RWPE1 (cell line): Measurements from ENCODE around the gene C10orf88.

Source experiments
- CTCF ChIA-PET: fragments of 350-600 bp; sonication (Branson Sonifier 250); formaldehyde crosslinking; extraction: SDS; loops from one replicate; lab custom pipeline; 2021; lab: Yijun Ruan, JAX
- POLR2A ChIA-PET: fragments of 400-600 bp; formaldehyde crosslinking; extraction: SDS; loops from one replicate; lab custom pipeline; 2020; ENCODE audit warnings: antibody characterized with exemption; ENCODE audit not compliant: low non-redundant PET; lab: Yijun Ruan, JAX
- DNase-seq: peaks from one replicate; pipeline ENCODE4 v3.0.0; 2012; ENCODE audit warnings: low spot score
- H3K27ac ChIP-seq: fragments of 450-650 bp; 2 replicates; pipeline ENCODE4 v1.5.1; 2017
- TF ChIP-seq, protein P1 (sequence below): fragments of 450-650 bp; conservative IDR thresholded peaks from 2 replicates; pipeline ENCODE4 v1.5.1; 2017; ENCODE audit warnings: low read depth, mild to moderate bottlenecking

C10orf88 gene

DNA sequence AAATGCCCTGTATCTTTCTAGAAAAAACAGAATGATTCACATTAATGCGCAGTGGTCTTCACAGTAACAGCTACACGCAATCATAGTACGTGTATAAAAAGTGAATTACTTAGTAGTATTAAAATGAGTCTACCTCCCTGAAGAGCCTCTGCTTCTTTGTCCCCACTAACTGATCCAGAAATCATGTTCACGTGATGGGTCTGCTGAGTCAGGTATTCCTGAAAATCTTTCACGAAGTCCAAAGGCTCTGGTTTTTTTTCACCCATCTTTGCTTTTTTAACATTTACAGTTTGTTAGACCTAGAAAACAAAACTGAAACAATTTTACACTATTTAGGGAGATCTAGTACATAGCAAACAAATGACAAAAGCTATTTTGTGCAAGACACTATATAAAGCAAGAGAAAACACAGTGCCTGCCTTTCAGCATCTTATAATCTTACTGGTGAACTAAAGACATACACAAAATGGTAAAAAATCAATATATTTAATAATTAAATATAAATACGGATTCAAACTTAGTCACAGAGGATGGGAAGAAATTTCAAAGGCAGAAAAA is 44.4 kb upstream of the C10orf88 start:
- TF ChIP-seq, protein P1, sequence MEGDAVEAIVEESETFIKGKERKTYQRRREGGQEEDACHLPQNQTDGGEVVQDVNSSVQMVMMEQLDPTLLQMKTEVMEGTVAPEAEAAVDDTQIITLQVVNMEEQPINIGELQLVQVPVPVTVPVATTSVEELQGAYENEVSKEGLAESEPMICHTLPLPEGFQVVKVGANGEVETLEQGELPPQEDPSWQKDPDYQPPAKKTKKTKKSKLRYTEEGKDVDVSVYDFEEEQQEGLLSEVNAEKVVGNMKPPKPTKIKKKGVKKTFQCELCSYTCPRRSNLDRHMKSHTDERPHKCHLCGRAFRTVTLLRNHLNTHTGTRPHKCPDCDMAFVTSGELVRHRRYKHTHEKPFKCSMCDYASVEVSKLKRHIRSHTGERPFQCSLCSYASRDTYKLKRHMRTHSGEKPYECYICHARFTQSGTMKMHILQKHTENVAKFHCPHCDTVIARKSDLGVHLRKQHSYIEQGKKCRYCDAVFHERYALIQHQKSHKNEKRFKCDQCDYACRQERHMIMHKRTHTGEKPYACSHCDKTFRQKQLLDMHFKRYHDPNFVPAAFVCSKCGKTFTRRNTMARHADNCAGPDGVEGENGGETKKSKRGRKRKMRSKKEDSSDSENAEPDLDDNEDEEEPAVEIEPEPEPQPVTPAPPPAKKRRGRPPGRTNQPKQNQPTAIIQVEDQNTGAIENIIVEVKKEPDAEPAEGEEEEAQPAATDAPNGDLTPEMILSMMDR: no peak
- ChIA-PET POLR2A (no interaction called here), CTCF (interaction anchor here (0.7 kb wide), 1 partner anchor 580 kb away, joined by 3 read pairs; no protein-coding TSS in a partner anchor)
- H3K27ac ChIP-seq: no peak overlapping the region
- no peak for DNase-seq

DNA sequence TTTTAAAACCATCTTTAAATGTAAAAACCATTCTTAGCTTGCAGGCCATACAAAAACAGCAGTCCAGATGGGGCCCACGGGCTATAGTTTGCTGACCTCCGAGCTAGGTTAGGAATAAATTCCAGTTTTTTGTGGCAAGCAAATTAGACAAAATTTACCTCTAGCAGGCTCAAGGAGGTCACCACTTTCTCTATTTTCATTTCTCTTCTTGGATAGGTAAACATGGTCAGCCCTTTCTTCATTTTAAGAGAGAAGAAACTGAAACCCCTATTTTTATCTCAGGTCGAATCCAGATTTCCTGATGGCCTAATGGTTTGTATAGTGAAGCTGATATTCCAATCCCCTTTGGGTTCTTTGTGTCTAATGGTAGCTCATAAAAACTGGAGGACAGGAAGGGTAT is 43.8 kb upstream of the C10orf88 start:
- ChIA-PET POLR2A (no interaction called here), CTCF (interaction anchor here (0.6 kb wide), 1 partner anchor 8 kb away, joined by 3 read pairs; no protein-coding TSS in a partner anchor)
- TF ChIP-seq, protein P1: no peak
- no peak overlapping the region for H3K27ac ChIP-seq
- DNase-seq: no peak

DNA sequence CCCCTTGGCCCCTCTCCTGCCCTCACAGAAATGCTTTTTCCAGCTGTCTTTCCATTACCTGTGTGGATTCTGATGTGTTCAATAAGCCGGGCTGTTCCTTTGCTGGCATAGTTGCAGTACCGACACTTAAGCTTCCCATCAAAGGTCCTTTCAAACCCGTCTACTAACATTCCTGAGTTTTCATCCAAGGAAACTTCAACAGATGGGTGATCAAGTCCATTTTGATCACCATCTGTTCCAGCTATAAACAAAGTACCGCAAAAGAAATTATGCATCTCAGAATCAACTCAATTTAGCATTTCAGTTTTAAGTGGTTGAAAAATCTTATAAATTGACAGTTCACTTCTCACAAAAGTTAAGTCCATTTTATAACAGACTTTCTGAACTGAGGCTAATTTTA is 41.9 kb upstream of the C10orf88 start:
- TF ChIP-seq, protein P1: no peak
- POLR2A ChIA-PET: no interaction called here
- CTCF ChIA-PET: no interaction called here
- H3K27ac ChIP-seq: no peak overlapping the region
- no peak for DNase-seq

DNA sequence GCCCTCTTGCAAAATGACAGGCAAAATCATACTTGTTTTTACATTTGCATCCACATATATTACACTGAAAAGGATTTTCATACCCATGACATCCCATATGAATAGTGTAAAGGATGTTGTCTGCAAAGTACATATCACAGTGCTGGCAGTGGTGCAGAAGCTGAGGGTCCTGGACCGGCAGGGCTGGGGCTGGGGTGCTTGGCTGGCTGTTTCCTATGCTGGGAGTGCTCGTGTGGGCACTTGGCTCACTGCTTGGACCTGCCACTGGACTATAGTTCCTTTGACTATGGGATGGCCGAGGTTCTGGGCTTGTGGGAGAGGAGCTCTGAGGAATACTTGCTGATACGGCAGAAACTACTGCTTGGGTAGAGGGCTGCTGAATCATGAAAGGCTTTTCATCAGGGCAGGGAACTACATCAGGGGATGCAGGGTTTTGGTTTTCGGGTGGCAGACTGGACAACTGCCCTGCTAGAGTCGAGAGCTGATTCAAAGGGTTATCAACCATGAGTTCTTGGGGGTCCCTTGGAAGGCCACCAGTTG is 39.8 kb upstream of the C10orf88 start:
- TF ChIP-seq, protein P1: no peak
- ChIA-PET CTCF (no interaction called here), POLR2A (no interaction called here)
- no peak overlapping the region for H3K27ac ChIP-seq
- no peak for DNase-seq

DNA sequence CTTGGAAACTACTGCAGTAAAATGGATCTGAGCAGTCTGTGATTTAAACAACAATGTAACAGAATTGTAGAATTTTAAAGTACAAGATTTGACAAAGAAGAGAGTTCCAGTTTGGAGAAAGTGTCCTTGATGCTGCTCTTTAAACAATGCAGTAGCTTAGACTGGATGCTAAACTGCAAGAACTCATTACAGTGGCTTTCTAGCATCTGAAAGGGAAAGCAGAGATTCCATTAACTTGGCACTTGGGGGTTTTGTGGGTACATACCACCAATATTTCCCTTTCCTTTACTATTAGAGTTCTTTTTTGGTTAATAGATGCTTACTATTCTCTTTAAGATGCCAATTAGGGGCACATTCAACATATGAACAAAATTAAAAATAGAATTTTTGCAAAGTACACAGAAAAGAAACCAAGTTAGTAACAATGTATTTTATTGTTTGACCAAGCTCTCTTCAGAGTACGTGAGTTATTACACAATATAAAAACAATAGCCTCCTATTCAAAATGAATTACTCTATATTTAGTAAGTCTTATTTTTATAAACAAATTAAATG is 38.1 kb upstream of the C10orf88 start:
- ChIA-PET CTCF (interaction anchor here (2.0 kb wide), 1 partner anchor 10 kb away, joined by 4 read pairs; no protein-coding TSS in a partner anchor), POLR2A (no interaction called here)
- no peak overlapping the region for H3K27ac ChIP-seq
- TF ChIP-seq, protein P1: no peak
- no peak for DNase-seq

DNA sequence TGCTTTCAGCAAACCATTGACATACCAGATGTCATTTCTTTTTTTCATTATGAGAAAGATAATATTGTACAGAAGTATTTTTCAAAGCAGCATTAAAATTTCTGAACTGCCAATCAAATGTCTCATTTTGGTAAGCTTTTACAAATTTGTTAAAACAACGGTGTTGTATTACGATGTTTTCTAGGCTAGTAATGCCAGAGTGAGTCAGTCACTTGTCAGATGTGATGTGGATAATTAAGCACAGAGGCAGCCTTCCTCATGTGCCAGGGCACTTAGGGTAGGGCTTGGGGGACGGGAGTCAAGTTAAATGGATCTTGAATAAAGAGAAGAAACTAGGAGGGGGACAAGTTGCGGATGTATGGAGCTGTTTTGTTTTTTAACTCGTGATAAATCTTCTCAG is 36.3 kb upstream of the C10orf88 start:
- DNase-seq: peak; percentile 36
- POLR2A ChIA-PET: interaction anchor here (1.1 kb wide), 1 partner anchor 10 kb away, joined by 3 read pairs; the partner anchor contains the start of gene PSTK
- CTCF ChIA-PET: interaction anchor here (0.6 to 2.0 kb wide), 4 partner anchors 8 to 340 kb away, joined by 3 to 4 read pairs (median 4); no protein-coding TSS in a partner anchor
- no peak overlapping the region for H3K27ac ChIP-seq
- TF ChIP-seq, protein P1: no peak
